ENCODE data around the gene PHLDB3.

DNA sequence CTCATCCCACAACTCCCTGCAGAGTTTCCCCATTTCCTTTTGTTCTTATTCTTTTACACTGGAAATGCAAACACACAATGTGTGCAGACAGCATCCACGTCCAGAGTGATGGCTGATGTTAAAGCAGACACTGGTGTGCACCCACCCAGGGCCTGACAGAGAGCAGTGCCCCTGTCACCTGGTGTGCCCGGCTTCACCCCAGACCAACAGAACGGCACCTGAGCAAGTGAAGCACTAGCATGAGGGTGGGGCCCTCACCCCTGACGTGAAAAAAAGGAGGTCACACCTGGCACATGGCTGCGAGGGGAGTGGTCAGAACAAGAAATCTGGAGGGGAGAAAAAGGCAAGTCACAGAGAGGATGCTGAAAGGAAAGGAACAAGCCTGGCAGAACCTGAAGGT lies 40.7 kb upstream of the PHLDB3 start:
- TF ChIP-seq, protein P1, sequence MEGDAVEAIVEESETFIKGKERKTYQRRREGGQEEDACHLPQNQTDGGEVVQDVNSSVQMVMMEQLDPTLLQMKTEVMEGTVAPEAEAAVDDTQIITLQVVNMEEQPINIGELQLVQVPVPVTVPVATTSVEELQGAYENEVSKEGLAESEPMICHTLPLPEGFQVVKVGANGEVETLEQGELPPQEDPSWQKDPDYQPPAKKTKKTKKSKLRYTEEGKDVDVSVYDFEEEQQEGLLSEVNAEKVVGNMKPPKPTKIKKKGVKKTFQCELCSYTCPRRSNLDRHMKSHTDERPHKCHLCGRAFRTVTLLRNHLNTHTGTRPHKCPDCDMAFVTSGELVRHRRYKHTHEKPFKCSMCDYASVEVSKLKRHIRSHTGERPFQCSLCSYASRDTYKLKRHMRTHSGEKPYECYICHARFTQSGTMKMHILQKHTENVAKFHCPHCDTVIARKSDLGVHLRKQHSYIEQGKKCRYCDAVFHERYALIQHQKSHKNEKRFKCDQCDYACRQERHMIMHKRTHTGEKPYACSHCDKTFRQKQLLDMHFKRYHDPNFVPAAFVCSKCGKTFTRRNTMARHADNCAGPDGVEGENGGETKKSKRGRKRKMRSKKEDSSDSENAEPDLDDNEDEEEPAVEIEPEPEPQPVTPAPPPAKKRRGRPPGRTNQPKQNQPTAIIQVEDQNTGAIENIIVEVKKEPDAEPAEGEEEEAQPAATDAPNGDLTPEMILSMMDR (IDR thresholded peaks at IDR 0.05) = no peak
- no peak for TF ChIP-seq POLR2A (IDR thresholded peaks at IDR 0.05)

Data from esophagus squamous epithelium (tissue), 4 donors.